A549 treated with ZK216348 at 1 μM for 4 hours (cell line): Measurements from ENCODE around the gene SETD9. TPM values are rescaled to one million over a fixed set of nuclear protein-coding genes. Genes with fewer than 3 reads are reported as not detected.

Experiments
- total RNA-seq: library from RNA; stranded (reverse); fragments of 200-300 nt; extraction: Qiagen RNA extraction; gene quantifications from 5 replicates; pipeline ENCODE4 v1.2.3, GENCODE V29; 2022; ENCODE audit warnings: low read depth

The SETD9 gene
- 5.0 to 9.9 TPM (median 5.1 TPM) in 5 replicates for total RNA-seq

DNA sequence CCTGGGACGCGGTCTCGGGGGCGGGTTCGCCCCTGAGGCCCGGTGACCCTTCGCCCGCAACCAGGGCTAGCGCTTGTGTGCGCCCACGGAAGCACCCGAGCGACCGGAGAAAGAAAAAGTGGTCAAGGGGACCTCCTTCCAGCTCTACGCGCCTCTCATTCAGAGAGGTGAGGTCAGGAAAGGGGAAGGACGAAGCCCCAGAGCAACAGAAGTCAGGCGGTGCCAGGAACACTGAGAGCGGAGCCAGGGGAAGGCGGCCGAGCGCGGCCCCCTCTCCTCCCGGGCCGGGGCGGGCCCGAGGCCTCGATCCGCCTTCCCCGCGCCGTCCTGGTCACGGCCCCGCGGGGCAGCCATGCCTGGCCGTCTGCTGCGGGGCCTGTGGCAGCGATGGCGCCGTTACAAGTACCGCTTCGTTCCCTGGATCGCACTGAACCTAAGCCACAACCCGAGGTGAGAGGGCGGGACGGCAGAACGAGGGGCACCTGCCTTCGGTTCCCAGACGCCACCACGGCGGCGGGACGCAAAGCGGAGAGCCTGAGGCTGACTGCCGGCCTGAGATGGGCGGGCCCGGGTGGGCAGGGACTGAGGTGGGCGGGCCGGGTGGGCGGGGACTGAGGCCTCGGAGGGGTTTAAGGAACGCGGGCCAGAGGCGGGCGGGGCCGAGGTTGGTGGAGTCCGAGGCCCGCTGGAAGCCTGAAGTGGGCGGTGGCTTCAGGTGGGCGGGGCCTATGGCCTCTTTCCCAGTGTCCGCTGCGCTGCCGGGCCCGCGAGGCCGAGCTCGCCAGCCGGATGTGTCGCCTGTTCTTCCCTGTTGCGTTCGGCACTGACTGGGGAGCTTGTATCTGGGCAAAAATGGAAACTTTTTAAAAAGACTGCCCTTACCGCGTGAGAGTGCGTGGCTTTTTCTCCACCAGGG, at the start of gene SETD9:
SETD9 (plus strand) TSS at position 303 of the 916 bp plus-strand sequence; CDS start at position 353, 50 bp downstream.

GRCh38 chr5:56951946-56952691, 42.7 kb downstream of the SETD9 start, which contains the start of gene MIER3:
Gene MIER3 (minus strand): TSS chr5:56952123. CDS start chr5:56952102, 21 bp downstream.

Other genes starting within 250 kb of the SETD9 start
- 0.98 to 2.1 TPM (median 1.7 TPM) in 5 replicates for gene MAP3K1, start 94.0 kb upstream of the SETD9 start, total RNA-seq
- gene MIER3, start 42.5 kb downstream of the SETD9 start, total RNA-seq, result 9.3 to 14.4 TPM (median 12.3 TPM) in 5 replicates